Mesothelial cell of epicardium (in vitro differentiated cells): ENCODE data around the gene RARB. TPM values are rescaled to one million over a fixed set of nuclear protein-coding genes. Genes with fewer than 3 reads are reported as not detected.

Experiments
- DNase-seq, 2 experiments: peaks; one replicate each; pipeline ENCODE4 v3.0.0; 2021; ENCODE audit warnings: low spot score in 2 of 2; ENCODE audit not compliant: unreplicated experiment in 2 of 2
- H3K27ac Mint-ChIP-seq: 2 replicates; pipeline ENCODE4 v1.8.0; 2021; ENCODE audit warnings: mixed read lengths
- H3K27me3 Mint-ChIP-seq: 2 replicates; pipeline ENCODE4 v1.8.0; 2021; ENCODE audit warnings: low read depth, mixed read lengths
- H3K36me3 Mint-ChIP-seq: 2 replicates; pipeline ENCODE4 v1.8.0; 2021; ENCODE audit warnings: mixed read lengths
- H3K4me1 Mint-ChIP-seq: 2 replicates; pipeline ENCODE4 v1.8.0; 2021; ENCODE audit warnings: mixed read lengths
- H3K4me3 Mint-ChIP-seq: 2 replicates; pipeline ENCODE4 v1.8.0; 2021; ENCODE audit warnings: mild to moderate bottlenecking, moderate library complexity, mixed read lengths
- H3K9me3 Mint-ChIP-seq: 2 replicates; pipeline ENCODE4 v1.8.0; 2021; ENCODE audit warnings: mixed read lengths
- total RNA-seq: library from RNA; stranded (reverse); gene quantifications from 3 replicates; pipeline ENCODE4 v1.2.1, GENCODE V29; 2021
- TF ChIP-seq, protein P1 (sequence below): fragments of 200-600 bp; sonication (generic); IDR thresholded peaks from one replicate; pipeline ENCODE4 v1.5.0; 2021; ENCODE audit warnings: antibody characterized with exemption; ENCODE audit not compliant: unreplicated experiment

Gene RARB
- total RNA-seq, 1 donor from 2014 or later = 117 TPM

DNA sequence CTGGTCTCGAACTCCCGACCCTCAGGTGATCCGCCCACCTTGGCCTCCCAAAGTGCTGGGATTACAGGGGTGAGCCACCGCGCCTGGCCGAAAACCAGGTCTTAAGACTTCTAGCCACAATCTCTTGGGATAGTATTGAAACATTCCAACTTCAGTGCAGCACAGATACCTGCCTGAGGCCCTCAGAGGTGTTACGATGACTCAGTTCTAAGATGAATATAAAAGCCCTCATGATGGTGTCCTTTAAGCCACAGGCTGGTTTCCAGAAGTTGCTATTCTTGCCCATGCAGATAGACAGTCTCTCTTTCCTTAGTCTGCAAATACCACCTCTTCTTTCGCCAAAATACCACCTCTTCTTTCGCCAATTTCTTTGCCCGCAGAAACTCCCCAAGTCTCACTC is 69.0 kb downstream of the RARB start:
- DNase-seq = no peak
- TF ChIP-seq, protein P1, sequence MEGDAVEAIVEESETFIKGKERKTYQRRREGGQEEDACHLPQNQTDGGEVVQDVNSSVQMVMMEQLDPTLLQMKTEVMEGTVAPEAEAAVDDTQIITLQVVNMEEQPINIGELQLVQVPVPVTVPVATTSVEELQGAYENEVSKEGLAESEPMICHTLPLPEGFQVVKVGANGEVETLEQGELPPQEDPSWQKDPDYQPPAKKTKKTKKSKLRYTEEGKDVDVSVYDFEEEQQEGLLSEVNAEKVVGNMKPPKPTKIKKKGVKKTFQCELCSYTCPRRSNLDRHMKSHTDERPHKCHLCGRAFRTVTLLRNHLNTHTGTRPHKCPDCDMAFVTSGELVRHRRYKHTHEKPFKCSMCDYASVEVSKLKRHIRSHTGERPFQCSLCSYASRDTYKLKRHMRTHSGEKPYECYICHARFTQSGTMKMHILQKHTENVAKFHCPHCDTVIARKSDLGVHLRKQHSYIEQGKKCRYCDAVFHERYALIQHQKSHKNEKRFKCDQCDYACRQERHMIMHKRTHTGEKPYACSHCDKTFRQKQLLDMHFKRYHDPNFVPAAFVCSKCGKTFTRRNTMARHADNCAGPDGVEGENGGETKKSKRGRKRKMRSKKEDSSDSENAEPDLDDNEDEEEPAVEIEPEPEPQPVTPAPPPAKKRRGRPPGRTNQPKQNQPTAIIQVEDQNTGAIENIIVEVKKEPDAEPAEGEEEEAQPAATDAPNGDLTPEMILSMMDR = no peak
- peaks cover 20% of the 10 kb centered on the region for H3K9me3 Mint-ChIP-seq
- H3K27me3 Mint-ChIP-seq = no peaks in the 10 kb centered on the region
- no peak overlapping the region for H3K4me3 Mint-ChIP-seq
- H3K36me3 Mint-ChIP-seq = peaks cover 55% of the 10 kb centered on the region
- peaks cover 57% of the 10 kb centered on the region for H3K4me1 Mint-ChIP-seq
- peak overlapping the region; percentile 59 for H3K27ac Mint-ChIP-seq

DNA sequence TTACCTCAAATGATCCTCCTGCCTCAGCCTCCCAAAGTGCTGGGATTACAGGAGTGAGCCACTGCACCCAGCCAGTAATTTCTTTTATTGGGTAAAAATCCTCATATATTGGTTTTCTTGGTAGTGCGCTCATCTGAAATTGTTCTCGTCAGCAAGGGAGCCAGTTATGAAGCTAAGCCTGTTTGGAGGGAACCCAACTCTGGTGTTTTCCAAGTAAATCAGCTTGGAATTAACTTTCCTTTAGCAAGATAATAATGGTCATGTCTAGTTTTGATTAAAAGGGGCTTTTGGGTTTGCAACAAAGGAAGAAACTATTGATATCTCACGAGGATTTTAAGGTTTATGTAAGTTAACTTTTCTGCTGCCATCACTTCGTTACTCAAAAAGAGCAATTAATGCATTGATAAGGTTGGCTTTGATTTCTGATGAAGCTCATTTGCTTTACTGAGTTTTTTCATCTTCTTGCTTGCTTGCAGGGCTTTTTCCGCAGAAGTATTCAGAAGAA is 72.7 kb downstream of the RARB start:
- H3K4me3 Mint-ChIP-seq = no peak overlapping the region
- peaks cover 48% of the 10 kb centered on the region for H3K36me3 Mint-ChIP-seq
- no peaks in the 10 kb centered on the region for H3K9me3 Mint-ChIP-seq
- no peaks in the 10 kb centered on the region for H3K27me3 Mint-ChIP-seq
- TF ChIP-seq, protein P1 = no peak
- peaks cover 44% of the 10 kb centered on the region for H3K4me1 Mint-ChIP-seq
- H3K27ac Mint-ChIP-seq = no peak overlapping the region
- no peak for DNase-seq

DNA sequence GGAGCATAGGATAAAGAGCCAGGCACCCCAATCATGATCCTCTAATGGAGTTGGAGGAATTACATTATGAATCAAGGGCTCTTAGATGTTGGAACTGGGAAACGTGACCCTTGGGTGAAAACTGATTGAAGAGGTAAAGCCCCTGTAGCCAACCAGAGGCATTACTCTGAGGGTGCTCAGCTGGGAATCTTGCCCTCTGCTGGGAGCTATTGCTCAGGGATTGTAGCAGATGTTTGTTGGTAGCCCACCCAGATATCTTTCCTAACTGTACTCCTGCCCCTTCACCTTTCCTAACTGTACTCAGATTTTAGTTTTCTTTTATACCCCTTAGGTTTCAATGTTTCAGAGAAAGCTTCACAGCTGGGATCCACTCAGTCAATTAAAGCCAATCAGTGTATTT is 74.2 kb downstream of the RARB start:
- DNase-seq = no peak
- H3K36me3 Mint-ChIP-seq = peaks cover 49% of the 10 kb centered on the region
- H3K9me3 Mint-ChIP-seq = no peaks in the 10 kb centered on the region
- peaks cover 43% of the 10 kb centered on the region for H3K4me1 Mint-ChIP-seq
- peak overlapping the region; percentile 26 for H3K27ac Mint-ChIP-seq
- no peak overlapping the region for H3K4me3 Mint-ChIP-seq
- no peaks in the 10 kb centered on the region for H3K27me3 Mint-ChIP-seq
- TF ChIP-seq, protein P1 = no peak

DNA sequence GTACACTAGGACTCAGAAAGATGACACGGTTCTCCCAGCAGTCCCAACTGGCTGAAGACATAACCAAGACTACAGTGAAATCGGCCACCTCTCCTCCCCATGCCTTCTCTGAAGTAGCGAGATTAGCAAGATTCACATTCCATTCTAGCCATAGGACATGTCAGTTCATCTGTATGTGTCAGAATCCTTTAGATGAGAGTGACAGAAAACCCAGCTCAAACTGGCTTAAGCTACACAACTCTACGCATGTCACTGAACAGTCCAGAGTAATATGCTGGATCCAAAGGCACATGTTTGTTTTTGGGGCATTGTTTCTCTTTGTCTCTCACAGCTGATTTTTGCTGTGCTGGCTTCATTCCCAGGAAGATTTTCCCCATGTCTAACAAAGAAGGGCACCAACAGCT is 75.8 kb downstream of the RARB start:
- Mint-ChIP-seq H3K36me3 (peaks cover 43% of the 10 kb centered on the region), H3K9me3 (no peaks in the 10 kb centered on the region), H3K27me3 (no peaks in the 10 kb centered on the region), H3K4me1 (peaks cover 39% of the 10 kb centered on the region), H3K4me3 (no peak overlapping the region), H3K27ac (peak overlapping the region; percentile 80)
- no peak for DNase-seq
- TF ChIP-seq, protein P1 = no peak

DNA sequence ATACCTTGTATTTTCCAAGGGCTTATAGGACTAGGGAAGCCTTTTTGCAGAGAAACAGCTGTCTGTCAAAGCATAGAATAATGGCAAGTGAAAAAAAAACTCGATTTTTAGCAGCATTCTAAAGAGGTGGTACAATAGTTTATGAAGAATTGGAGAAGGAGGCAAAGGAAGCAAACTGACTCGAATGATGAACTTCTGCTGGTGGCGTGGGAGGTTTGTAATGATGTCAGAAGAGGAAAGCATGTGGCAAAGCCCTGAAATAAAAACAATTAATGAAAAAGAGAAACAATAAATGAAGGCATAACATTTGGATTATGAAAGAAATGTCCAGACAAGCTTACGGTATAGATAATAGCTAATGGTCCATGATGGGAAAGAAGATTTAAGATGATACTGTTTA is 77.5 kb downstream of the RARB start:
- Mint-ChIP-seq H3K36me3 (peaks cover 51% of the 10 kb centered on the region), H3K4me3 (no peak overlapping the region), H3K4me1 (peaks cover 34% of the 10 kb centered on the region), H3K27me3 (no peaks in the 10 kb centered on the region), H3K27ac (peak overlapping the region; percentile 12), H3K9me3 (no peaks in the 10 kb centered on the region)
- DNase-seq = no peak
- TF ChIP-seq, protein P1 = no peak

DNA sequence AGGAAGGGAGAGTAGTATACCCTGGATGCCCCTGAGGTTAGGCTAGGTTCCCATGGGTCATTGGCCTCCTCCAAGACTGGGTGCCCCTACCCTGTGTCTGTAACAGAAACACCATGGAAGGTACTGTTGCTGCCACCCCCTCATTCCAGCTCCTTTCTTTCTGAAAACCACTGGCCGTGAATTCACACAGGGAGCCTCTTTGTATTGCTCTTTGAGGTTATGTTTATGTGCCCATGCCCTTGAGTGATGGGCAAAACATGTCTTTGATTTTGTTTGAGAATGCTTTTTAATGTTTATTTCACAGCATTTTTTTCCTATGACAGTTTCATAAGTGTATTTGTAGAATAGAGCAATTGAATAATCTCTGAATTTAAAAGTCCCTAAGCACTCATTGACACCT is 79.7 kb downstream of the RARB start:
- Mint-ChIP-seq H3K27me3 (no peaks in the 10 kb centered on the region), H3K9me3 (no peaks in the 10 kb centered on the region), H3K4me3 (no peak overlapping the region), H3K36me3 (peaks cover 48% of the 10 kb centered on the region), H3K4me1 (peaks cover 24% of the 10 kb centered on the region), H3K27ac (peak overlapping the region; percentile 49)
- TF ChIP-seq, protein P1 = no peak
- no peak for DNase-seq
